IPS-18c (cell line): Measurements from ENCODE around the gene ARF4.

Experiments
- H3K4me3 ChIP-seq: 2 replicates; pipeline ENCODE4 v1.7.0; 2013; ENCODE audit warnings: low read depth, mild to moderate bottlenecking, low read length, moderate library complexity; ENCODE audit not compliant: insufficient read depth
- H3K9me3 ChIP-seq: one replicate; pipeline ENCODE4 v1.6.1; 2013; ENCODE audit warnings: mild to moderate bottlenecking, low read length, moderate library complexity; ENCODE audit not compliant: control insufficient read depth, insufficient read depth

ARF4 gene

DNA sequence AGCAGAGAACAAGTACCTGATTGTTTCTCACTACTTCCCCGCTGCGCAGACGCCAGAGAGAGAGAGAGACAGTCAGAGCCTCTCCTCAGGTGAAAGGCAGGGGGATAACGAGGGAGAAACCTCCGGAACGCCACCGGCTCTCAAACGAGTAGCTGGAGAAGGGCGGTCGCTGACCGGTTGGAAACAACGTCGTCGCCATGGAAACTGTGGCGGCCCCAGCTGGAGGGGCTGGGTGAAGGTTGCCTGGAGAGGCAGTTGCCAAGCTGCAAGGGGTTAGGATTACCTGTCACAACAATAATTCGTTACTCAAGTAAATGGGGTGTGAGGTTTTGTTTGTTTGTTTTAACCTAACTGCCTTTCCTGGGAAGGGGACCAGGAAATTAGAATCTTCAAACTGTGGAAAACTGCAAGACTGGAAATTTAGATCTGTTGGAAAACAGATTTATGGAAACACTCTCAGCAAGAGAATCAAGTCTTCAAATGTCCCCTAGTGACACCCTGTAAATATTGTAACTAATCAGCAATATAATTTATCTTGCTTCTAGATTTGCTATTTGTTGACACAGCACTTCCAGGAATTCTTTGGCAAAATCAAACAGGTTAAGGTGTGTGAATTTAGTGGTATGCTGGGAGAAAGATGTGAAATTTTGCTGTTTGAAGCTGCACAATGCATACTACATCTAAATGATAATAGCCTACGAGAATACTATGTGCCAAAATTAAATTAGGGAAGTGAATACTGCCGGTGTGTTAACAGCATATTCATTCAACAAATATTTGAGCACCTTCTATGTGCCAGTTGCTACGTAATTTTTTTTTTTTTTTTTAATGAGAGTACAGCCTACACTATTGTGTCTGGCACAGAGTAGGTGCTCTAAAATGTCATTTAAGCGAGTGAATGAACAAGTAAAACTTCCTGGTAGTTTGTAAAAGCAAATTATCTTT, 52.7 kb downstream of the ARF4 start, which contains the start of gene DNAH12:
DNAH12 (minus strand) TSS at position 164 of the 945 bp plus-strand sequence. CDS start 1,474 bp downstream, outside the sequence.
- Histone ChIP-seq H3K4me3 (peak within 1 kb of the TSS; percentile 0; the same call in 1 of the 2 replicates), H3K9me3 (no peaks in the 10 kb centered on the region)

DNA sequence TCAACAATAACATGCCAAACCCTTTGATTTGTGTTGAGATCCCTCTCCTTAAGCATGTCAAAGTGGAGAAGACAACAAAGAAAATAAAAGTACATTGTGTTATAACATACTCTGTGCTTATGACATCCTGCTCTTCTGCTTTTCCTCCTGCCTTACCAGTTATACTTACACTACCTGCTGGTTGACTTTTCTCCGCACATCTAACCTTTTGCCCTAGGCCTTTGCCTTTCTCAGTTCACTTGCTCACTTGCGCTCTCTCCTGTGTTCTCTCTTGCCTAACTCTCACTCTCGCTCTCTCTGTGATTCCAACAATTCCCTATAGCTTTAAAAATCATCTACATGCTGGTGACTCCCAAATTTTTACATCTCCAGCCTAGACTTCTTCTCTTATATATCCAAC, 58.7 kb downstream of the ARF4 start:
- H3K9me3 ChIP-seq: peaks cover 2% of the 10 kb centered on the region
- H3K4me3 ChIP-seq: no peak overlapping the region

DNA sequence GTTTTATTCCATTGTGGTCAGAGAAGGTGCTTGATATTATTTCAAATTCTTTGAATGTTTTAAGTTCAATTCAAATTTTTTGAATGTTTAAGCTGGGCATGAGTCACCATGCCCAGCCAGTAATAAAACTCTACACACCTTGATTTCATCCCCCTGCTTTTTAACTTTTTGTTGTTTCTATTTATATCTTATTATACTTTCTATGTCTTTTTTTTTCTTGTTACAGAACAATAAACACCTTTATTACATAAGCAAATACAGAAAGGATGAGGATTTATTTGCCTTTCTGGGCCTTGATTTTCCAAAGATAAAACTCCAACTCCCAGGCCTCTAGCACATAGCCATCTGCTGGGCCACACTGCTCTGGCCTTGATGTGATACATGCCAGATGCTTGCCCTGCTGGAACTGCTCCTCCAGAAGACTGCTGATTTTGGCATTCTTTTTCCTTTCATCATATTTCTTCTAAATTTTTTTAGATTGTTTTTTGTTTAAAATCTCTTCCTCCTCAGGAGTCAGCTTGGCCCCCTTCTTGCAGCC, 67.0 kb downstream of the ARF4 start:
- Histone ChIP-seq H3K9me3 (peaks cover 2% of the 10 kb centered on the region), H3K4me3 (no peak overlapping the region)
